Measurements from ENCODE around the gene GTPBP2.

The GTPBP2 gene

GRCh38 chr6:43578748-43579147, 50.3 kb downstream of the GTPBP2 start:
- Histone ChIP-seq H3K27ac (ENCODE audit: extremely low read depth, low read depth, low read length) (no peak overlapping the region), H3K36me3 (ENCODE audit: control insufficient read depth in 2 of 2, insufficient read depth in 1 of 2, low read length in 2 of 2) (peaks cover 16 to 21% of the 10 kb centered on the region in 2 experiments), H3K9me3 (ENCODE audit: control insufficient read depth, insufficient read depth, low read depth, low read length) (no peaks in the 10 kb centered on the region), H3K4me1 (ENCODE audit: control insufficient read depth, insufficient read depth, low read length) (0 out of 2 replicates have a peak, but pooled peaks cover 4% of the 10 kb centered on the region), H3K4me3 (ENCODE audit: low read depth, low read length) (no peak overlapping the region)
- CTCF ChIA-PET: interaction anchor here (1.0 to 1.5 kb wide), 2 partner anchors 29 to 50 kb away, joined by 3 to 8 read pairs; partner anchors contain the start of gene GTPBP2
- no peak for TF ChIP-seq ZNF664 (tag by site-specific recombination; IDR thresholded peaks at IDR 0.05)
- TF ChIP-seq PRDM6 (tag by site-specific recombination; IDR thresholded peaks at IDR 0.05): peak; percentile 54; the same call in 1 of the 2 replicates
- POLR2A ChIA-PET: no interaction called here

- Histone ChIP-seq H3K4me1 (ENCODE audit: control insufficient read depth, insufficient read depth, low read length) (0 out of 2 replicates have a peak, but pooled peaks cover 4% of the 10 kb centered on the region), H3K27ac (ENCODE audit: extremely low read depth, low read depth, low read length) (peak within 1 kb of the TSS; percentile 88), H3K4me3 (ENCODE audit: low read depth, low read length) (peak within 1 kb of the TSS; percentile 98), H3K9me3 (ENCODE audit: control insufficient read depth, insufficient read depth, low read depth, low read length) (no peaks in the 10 kb centered on the region), H3K36me3 (ENCODE audit: control insufficient read depth in 2 of 2, insufficient read depth in 1 of 2, low read length in 2 of 2) (peaks cover 19 to 28% of the 10 kb centered on the region in 2 experiments)
- POLR2A ChIA-PET: interaction anchor here (0.6 to 3.7 kb wide), 22 partner anchors 10 to 522 kb away, joined by 3 to 40 read pairs (median 4); partner anchors contain the start of genes CUL7, GTPBP2, KLC4 and MRPL2
- CTCF ChIA-PET: interaction anchor here (0.6 to 1.5 kb wide), 4 partner anchors 33 to 1367 kb away, joined by 3 to 4 read pairs (median 3); no protein-coding TSS in a partner anchor
- TF ChIP-seq TSHZ1 (tag by site-specific recombination; IDR thresholded peaks at IDR 0.05; ENCODE audit: borderline replicate concordance): peak; percentile 74; the same call in 1 of the 2 replicates
- no peak for TF ChIP-seq ZNF37A (tag by site-specific recombination; IDR thresholded peaks at IDR 0.05)
- TF ChIP-seq FEZF1 (tag by site-specific recombination; IDR thresholded peaks at IDR 0.05): peak; percentile 34; the same call in 1 of the 2 replicates
- TF ChIP-seq ZNF211 (tag by site-specific recombination; IDR thresholded peaks at IDR 0.05; ENCODE audit: low read depth): no peak
- no peak for TF ChIP-seq PRDM6 (tag by site-specific recombination; IDR thresholded peaks at IDR 0.05)
- TF ChIP-seq ZNF768 (tag by site-specific recombination; IDR thresholded peaks at IDR 0.05): 0 out of 2 replicates have a peak, but pooled peaks have one; percentile 10
- no peak; the same call in 1 of the 2 replicates for TF ChIP-seq WT1 (tag by site-specific recombination; IDR thresholded peaks at IDR 0.05)
- no peak for TF ChIP-seq HOXD13 (CRISPR knock-in tag; IDR thresholded peaks at IDR 0.05; ENCODE audit: borderline replicate concordance)
- peak; percentile 67 for TF ChIP-seq ZBTB48 (tag by site-specific recombination; IDR thresholded peaks at IDR 0.05)
- no peak for TF ChIP-seq ZNF138 (tag by site-specific recombination; IDR thresholded peaks at IDR 0.05; ENCODE audit: borderline replicate concordance)
- TF ChIP-seq MZF1 (tag by site-specific recombination; IDR thresholded peaks at IDR 0.05; ENCODE audit: borderline replicate concordance): peak; percentile 72; the same call in 1 of the 2 replicates
- no peak for TF ChIP-seq ZNF830 (tag by site-specific recombination; IDR thresholded peaks at IDR 0.05; ENCODE audit: low read depth)
- TF ChIP-seq KLF8 (tag by site-specific recombination; IDR thresholded peaks at IDR 0.05): peak; percentile 9
- no peak for TF ChIP-seq ZNF266 (tag by site-specific recombination; IDR thresholded peaks at IDR 0.05; ENCODE audit: low read depth)
- TF ChIP-seq ZNF146 (tag by site-specific recombination; IDR thresholded peaks at IDR 0.05): no peak; the same call in 1 of the 2 replicates
- peak; percentile 52; the same call in 1 of the 2 replicates for TF ChIP-seq ZBTB8A (tag by site-specific recombination; IDR thresholded peaks at IDR 0.05)
- TF ChIP-seq ZNF121 (tag by site-specific recombination; IDR thresholded peaks at IDR 0.05): no peak
- TF ChIP-seq ZNF654 (tag by site-specific recombination; IDR thresholded peaks at IDR 0.05; ENCODE audit: low read depth): no peak
- peak; percentile 52; the same call in 1 of the 2 replicates for TF ChIP-seq ZNF629 (tag by site-specific recombination; IDR thresholded peaks at IDR 0.05)
- TF ChIP-seq ZNF423 (tag by site-specific recombination; IDR thresholded peaks at IDR 0.05): no peak
- peak; percentile 83 for TF ChIP-seq ZNF394 (tag by site-specific recombination; IDR thresholded peaks at IDR 0.05; ENCODE audit: borderline replicate concordance)
These were observed 53.1 kb downstream of the GTPBP2 start, which contains the start of the genes POLH and XPO5 for GRCh38 chr6:43575772-43576551. Gene POLH (plus strand): TSS chr6:43576185. CDS start chr6:43582320, 6,135 bp downstream. Gene XPO5 (minus strand): TSS chr6:43576038. CDS start chr6:43575864, 174 bp downstream.
